ENCODE results near the gene MMP1. TPM values are rescaled to one million over a fixed set of nuclear protein-coding genes. Genes with fewer than 3 reads are reported as not detected.

Gene MMP1
- total RNA-seq, 1 experiment from 2014 or later, result not detected

- Histone ChIP-seq H4K91ac (ENCODE audit: insufficient read length, low read depth, low read length) (no peak overlapping the region), H3K79me2 (ENCODE audit: insufficient read depth, low read length) (no peaks in the 10 kb centered on the region), H2BK20ac (ENCODE audit: low read depth, low read length, poor library complexity, severe bottlenecking) (no peak overlapping the region), H2BK12ac (ENCODE audit: insufficient read length, low read depth, low read length) (no peak overlapping the region), H3K4ac (ENCODE audit: low read depth, low read length) (no peak overlapping the region), H3K4me2 (ENCODE audit: insufficient read depth, insufficient read length, low read length) (no peak overlapping the region), H2AFZ (ENCODE audit: low read length) (no peak overlapping the region), H3K79me1 (ENCODE audit: insufficient read depth, low read depth, low read length, poor library complexity, severe bottlenecking) (no peaks in the 10 kb centered on the region), H3T11ph (ENCODE audit: low read length) (no peak overlapping the region), H3K56ac (ENCODE audit: insufficient read length, low read depth, low read length) (no peak overlapping the region), H3K23me2 (ENCODE audit: insufficient read length, low read depth, low read length, poor library complexity, severe bottlenecking) (no peaks in the 10 kb centered on the region), H2AK5ac (ENCODE audit: insufficient read length, low read length) (no peak overlapping the region), H3K23ac (ENCODE audit: insufficient read length, low read depth, low read length) (no peak overlapping the region), H4K5ac (ENCODE audit: insufficient read length, low read depth, low read length) (no peak overlapping the region), H4K20me1 (ENCODE audit: control insufficient read depth, insufficient read depth, insufficient read length) (no peaks in the 10 kb centered on the region), H3K9me3 (ENCODE audit: control insufficient read depth, low read depth, low read length) (no peaks in the 10 kb centered on the region), H2BK15ac (ENCODE audit: low read depth, low read length) (no peak overlapping the region), H3K14ac (ENCODE audit: insufficient read depth, low read length) (no peak overlapping the region), H2BK120ac (ENCODE audit: low read depth, low read length, poor library complexity, severe bottlenecking) (no peak overlapping the region), H3K9ac (ENCODE audit: extremely low read depth, insufficient read length, low read length) (no peak overlapping the region), H3K27me3 (ENCODE audit: insufficient read depth, low read length) (no peaks in the 10 kb centered on the region), H3K4me1 (ENCODE audit: insufficient read depth, low read length) (peaks cover 3% of the 10 kb centered on the region; the same call in 1 of the 2 replicates), H3K27ac (ENCODE audit: insufficient read length, low read depth, low read length) (no peak overlapping the region), H2BK5ac (ENCODE audit: insufficient read length, low read length) (no peak overlapping the region), H3K18ac (ENCODE audit: insufficient read length, low read depth, low read length) (no peak overlapping the region), H4K8ac (replicated peaks; ENCODE audit: insufficient read length, low read depth, low read length) (no peak overlapping the region)
- H3K27ac Mint-ChIP-seq, result no peak overlapping the region
- no peak for DNase-seq
- WGBS (ENCODE audit: extremely low coverage, insufficient read length, low lambda C conversion rate), result no CpG with 5 or more reads among the region's 2 CpGs
- no peaks in the 10 kb centered on the region for H3K9me3 Mint-ChIP-seq
- TF ChIP-seq, protein P1, sequence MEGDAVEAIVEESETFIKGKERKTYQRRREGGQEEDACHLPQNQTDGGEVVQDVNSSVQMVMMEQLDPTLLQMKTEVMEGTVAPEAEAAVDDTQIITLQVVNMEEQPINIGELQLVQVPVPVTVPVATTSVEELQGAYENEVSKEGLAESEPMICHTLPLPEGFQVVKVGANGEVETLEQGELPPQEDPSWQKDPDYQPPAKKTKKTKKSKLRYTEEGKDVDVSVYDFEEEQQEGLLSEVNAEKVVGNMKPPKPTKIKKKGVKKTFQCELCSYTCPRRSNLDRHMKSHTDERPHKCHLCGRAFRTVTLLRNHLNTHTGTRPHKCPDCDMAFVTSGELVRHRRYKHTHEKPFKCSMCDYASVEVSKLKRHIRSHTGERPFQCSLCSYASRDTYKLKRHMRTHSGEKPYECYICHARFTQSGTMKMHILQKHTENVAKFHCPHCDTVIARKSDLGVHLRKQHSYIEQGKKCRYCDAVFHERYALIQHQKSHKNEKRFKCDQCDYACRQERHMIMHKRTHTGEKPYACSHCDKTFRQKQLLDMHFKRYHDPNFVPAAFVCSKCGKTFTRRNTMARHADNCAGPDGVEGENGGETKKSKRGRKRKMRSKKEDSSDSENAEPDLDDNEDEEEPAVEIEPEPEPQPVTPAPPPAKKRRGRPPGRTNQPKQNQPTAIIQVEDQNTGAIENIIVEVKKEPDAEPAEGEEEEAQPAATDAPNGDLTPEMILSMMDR (conservative IDR thresholded peaks at IDR 0.05), result no peak
- H3K4me3 Mint-ChIP-seq, result no peak overlapping the region
- no peaks in the 10 kb centered on the region for H3K27me3 Mint-ChIP-seq (ENCODE audit: low read depth)
- H3K4me1 Mint-ChIP-seq, result peaks cover 15 to 19% of the 10 kb centered on the region in 2 experiments
- H3K36me3 Mint-ChIP-seq (ENCODE audit: insufficient read depth in 1 of 3, low read depth in 3 of 3), result no peaks in the 10 kb centered on the region
Observed at GRCh38 chr11:102837646-102838045, 39.7 kb upstream of the MMP1 start.
